H1 (cell line): Measurements from ENCODE around the gene RETNLB. TPM values are rescaled to one million over a fixed set of nuclear protein-coding genes. Genes with fewer than 3 reads are reported as not detected.

Experiments
- ASH2L ChIP-seq: fragments of 200-600, 300-600 bp; sonication (generic); IDR thresholded peaks from one replicate; pipeline ENCODE4 v1.7.1; 2017; ENCODE audit warnings: low read length
- NRF1 ChIP-seq: IDR thresholded peaks from 2 replicates; pipeline ENCODE4 v1.6.1; 2011; ENCODE audit warnings: mild to moderate bottlenecking, low read depth, low read length, improper control_type of control experiment
- SAP30 ChIP-seq: fragments of 300-600 bp; sonication (generic); IDR thresholded peaks from 2 replicates; pipeline ENCODE4 v1.7.1; 2012; ENCODE audit warnings: low read length, moderate library complexity, mild to moderate bottlenecking, inconsistent platforms; ENCODE audit not compliant: insufficient read depth, insufficient replicate concordance
- polyA plus RNA-seq, 7 experiments: library from polyadenylated mRNA; depleted of rRNA in 3 of 7; stranded (reverse) in 5 of 7; unstranded in 2 of 7; fragments of >200 nt in 5 of 7; fragments of 200-250 nt in 2 of 7; gene quantifications; 1 replicate in 5 of 7; 2 replicates in 1 of 7; 4 replicates in 1 of 7; pipeline versions ENCODE4 v1.2.1 to v1.2.3, GENCODE V29; 2011 to 2013; ENCODE audit warnings: missing spikeins in 2 of 7, mixed read lengths in 2 of 7
- total RNA-seq: library from RNA; stranded (reverse); fragmentation: NEBNext Ultra II Directional; extraction: Animal tissue kit (Norgen Biotek cat#: 25700); gene quantifications from 2 replicates; pipeline ENCODE4 v1.2.1, GENCODE V29; 2021

Gene RETNLB
- total and polyA plus RNA-seq, 2 of the 8 experiments (the other 6 are each of a cell fraction or from before 2014, with no cell fraction given), result not detected

DNA sequence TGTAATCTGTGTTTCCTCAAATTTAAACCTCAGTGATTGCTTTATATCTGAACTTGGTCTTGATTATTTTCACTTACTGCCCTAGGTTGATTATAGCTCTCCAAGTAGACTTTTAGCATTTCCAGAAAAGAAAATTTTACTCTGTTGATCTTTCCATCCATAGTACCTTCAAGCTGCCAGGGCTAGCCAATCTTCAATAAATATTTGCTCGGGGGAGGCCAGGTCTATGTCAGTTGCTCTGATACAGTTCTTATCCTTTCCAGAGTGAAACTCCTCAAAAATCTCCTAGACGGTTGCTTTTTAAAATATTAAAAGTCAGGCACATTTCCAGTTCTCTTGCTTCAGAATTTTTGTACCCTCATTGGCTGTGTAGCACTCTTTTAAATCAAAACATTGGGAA is 38.8 kb downstream of the RETNLB start (continued):
- TF ChIP-seq SAP30, result no peak
- no peak for TF ChIP-seq ASH2L
- no peak for TF ChIP-seq NRF1
